ENCODE results near the gene PKN1.
"Not testable (repeated sequence)": the region's sequence is repeated elsewhere in the genome, so short reads cannot be mapped to it uniquely, and the experiment has no call there.

PKN1 gene

DNA sequence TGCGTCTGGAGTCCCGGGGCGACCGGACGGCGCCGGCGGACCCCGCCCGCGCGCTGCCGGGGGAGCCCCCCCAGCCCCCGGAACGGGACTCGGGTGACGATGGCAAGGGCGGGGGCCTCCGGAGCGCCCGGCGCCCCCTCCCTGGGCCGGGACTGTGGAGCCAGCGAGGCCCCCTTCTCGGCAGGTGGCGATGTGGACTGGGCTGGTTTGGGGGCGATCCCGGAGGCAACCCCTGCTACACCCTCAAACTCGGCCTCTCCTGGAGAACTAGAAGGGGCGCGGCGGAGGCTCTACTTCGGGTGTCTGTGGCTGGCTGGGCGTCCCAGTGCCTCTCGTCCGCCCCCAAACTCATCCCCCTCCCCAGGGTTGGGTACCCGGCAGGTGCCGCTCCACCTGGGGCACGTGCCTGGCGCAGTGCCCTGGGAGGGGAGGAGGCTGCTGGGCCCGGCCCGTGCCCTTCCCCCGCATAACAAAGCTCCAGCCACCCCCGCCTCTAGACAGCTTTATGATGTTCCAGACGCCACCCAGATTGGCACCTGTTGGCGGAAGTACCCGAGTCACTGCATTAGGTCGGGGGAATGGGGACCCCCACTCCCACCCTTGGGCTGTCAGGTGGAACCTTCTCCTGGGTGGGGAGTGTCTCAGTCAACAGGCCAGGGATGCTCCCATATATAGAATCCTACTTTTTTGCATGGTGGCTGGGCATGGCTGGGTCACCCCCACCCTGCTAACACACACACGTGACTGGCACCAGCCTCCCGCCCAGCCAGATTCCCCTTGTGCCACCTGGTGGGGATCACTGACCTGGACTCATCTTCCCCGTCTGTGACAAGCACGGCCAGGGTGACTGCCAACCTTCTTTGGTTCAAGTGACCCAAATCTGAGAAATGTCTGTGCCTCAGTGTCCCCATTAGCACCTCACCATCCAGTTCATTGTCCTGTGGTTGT lies 722 bp downstream of the PKN1 start:
- DNase-seq, result peak; percentile 33 to 88 (median 84)

GRCh38 chr19:14434543-14435319 lies 1.6 kb downstream of the PKN1 start:
- no peak for DNase-seq

- DNase-seq, result no peak
Observed at GRCh38 chr19:14435320-14436050, 2.4 kb downstream of the PKN1 start.

- no peak for DNase-seq
Observed at GRCh38 chr19:14437578-14438140, 4.6 kb downstream of the PKN1 start.

GRCh38 chr19:14439014-14439413 lies 5.9 kb downstream of the PKN1 start:
- no peak for DNase-seq

DNA sequence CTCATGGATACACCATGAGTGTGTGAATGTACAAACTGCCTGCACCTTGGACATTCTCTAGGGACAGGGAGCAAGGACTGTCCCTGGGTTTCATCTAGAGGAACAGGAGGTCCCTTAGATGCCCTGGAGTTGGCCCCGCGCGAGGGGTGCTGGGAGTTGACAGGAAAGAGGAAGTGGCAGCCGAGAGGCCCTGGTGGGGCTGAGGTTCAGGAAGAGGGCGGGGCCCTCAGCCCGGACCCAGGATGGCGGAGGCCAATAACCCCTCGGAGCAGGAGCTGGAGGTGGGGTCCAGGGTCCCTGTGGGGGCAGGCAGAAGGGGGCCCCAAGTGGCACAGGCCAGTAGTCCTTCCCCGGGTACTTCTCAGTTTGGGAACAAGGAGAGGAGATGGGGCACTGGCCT lies 6.9 kb downstream of the PKN1 start:
- no peak for DNase-seq

- no peak for DNase-seq
Observed at GRCh38 chr19:14441041-14441938, 8.2 kb downstream of the PKN1 start.

- DNase-seq, result no peak
Observed at GRCh38 chr19:14442891-14443631, 10.0 kb downstream of the PKN1 start.

GRCh38 chr19:14443632-14444216 lies 10.6 kb downstream of the PKN1 start:
- DNase-seq, result no peak

GRCh38 chr19:14446336-14447036 lies 13.4 kb downstream of the PKN1 start:
- DNase-seq, result no peak

DNA sequence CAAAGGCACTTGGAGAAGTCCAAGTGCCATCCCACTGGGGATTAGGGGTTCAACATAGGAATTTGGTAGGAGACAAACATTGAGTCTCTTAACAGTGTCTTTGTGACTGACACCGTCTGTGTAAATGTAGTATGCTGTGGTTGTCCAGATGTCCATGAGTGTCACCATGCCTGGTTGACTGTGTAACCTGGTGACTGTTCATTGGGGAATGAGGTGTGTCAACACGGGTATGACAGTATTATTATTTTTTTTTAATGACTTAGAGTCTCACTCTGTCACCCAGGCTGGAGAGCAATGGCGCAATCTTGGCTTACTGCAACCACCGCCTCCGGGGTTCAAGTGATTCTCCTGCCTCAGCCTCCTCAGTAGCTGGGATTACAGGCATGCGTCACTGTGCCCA lies 16.2 kb downstream of the PKN1 start:
- no peak for DNase-seq

GRCh38 chr19:14450168-14450874 lies 17.2 kb downstream of the PKN1 start:
- DNase-seq, result peak in 2 of 3 experiments; percentile 28 to 48

GRCh38 chr19:14450876-14451275 lies 17.8 kb downstream of the PKN1 start:
- DNase-seq, result no peak

DNA sequence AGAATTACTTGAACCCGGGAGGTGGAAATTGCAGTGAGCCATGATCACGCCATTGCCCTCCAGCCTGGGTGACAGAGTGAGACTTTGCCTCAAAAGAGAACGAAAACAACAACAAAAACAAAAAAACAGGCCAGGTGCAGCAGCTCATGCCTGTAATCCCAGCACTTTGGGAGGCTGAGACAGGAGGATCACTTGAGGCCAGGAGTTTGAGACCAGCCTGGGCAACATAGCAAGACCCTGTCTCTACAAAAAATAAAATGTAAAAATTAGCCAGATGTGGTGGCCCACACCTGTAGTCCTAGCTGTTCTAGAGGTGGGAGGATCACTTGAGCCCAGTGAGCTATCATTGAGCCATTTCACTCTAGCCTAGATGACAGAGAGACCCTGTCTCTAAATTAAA lies 19.2 kb downstream of the PKN1 start:
- not testable (repeated sequence) for DNase-seq

DNA sequence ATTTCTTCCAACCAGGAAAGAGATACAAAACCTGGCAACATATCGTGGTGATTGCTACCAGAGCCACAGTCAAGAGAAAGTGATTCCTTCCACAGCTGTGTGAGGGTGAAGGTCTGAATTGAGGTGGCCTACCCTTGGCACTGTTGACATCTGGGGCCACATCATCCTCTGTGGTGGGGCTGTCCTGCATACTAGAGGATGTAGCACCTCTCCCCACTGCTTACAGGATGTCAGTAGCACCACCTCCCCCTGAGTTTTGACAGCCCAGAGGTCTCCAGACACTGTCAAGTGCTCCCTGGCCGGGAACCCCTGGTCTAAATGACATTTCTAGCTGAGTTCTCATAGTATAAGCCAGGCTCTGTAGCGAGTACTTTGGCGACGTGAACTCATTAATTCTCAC lies 26.6 kb downstream of the PKN1 start:
- DNase-seq, result no peak

DNA sequence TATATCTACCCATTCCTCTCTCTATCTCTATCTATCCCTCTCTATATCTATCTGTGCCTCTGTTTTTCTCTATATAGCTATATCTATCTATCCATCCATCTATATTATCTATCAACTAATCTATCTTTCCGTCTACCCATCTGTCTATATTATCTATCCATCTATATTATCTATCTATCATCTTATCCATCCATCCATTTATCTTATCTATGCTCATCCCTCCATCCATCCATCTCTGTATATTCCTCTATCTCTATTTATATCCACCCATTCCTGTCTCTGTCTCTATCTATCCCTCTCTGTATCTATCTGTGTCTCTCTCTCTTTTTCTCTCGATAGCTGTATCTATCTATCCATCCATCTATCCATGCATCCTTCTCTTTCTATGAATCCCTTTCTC lies 27.8 kb downstream of the PKN1 start:
- no peak for DNase-seq

DNA sequence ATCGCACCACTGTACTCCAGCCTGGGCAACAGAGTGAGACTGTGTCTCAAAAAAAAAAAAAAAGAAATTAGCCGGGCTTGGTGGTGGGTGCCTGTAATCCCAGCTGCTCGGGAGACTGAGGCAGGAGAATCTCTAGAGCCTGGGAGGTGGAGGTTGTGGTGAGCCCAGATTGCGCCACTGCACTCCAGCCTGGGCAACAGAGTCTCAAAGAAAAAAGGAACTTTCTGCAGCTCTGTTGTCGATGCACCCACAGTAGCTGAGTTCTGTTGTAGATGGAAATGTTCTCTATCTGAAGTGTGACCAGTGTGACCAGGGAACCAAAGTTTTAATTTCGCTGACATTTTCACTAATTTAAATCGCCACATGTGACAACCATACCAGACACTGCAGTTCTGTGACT lies 29.3 kb downstream of the PKN1 start:
- DNase-seq, result not testable (repeated sequence)

- DNase-seq, result no peak
Observed at GRCh38 chr19:14463747-14464146, 30.6 kb downstream of the PKN1 start.

DNA sequence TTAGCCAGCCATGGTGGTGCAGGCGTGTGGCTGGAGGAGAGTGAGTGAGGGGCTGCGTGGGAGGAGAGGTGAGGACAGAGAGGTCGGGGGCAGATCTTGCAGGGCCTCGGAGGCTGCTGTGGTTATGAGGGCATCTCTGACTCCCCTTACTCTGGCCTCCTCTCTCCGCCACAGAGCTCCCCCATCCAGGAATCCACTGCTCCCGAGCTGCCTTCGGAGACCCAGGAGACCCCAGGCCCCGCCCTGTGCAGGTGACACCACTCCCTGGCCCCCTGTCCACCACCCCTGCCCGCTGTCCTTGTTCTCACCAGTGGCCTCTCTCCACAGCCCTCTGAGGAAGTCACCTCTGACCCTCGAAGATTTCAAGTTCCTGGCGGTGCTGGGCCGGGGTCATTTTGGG lies 34.3 kb downstream of the PKN1 start:
- DNase-seq, result no peak
